GM18517 (cell line): ENCODE results near the gene RASL10A.
"Not testable (repeated sequence)": the region's sequence is repeated elsewhere in the genome, so short reads cannot be mapped to it uniquely, and the experiment has no call there.

Experiments used
- ATAC-seq: cut with Tn5 transposase; IDR thresholded peaks from one replicate; pipeline ENCODE4 v1.9.1; 2021; ENCODE audit warnings: mild to moderate bottlenecking, moderate library complexity; ENCODE audit not compliant: unreplicated experiment

The RASL10A gene, protein sequence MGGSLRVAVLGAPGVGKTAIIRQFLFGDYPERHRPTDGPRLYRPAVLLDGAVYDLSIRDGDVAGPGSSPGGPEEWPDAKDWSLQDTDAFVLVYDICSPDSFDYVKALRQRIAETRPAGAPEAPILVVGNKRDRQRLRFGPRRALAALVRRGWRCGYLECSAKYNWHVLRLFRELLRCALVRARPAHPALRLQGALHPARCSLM

GRCh38 chr22:29315286-29316140 lies at the start of gene RASL10A:
RASL10A (minus strand) TSS chr22:29315697; CDS start chr22:29315246, 451 bp downstream.
- ATAC-seq: no peak

DNA sequence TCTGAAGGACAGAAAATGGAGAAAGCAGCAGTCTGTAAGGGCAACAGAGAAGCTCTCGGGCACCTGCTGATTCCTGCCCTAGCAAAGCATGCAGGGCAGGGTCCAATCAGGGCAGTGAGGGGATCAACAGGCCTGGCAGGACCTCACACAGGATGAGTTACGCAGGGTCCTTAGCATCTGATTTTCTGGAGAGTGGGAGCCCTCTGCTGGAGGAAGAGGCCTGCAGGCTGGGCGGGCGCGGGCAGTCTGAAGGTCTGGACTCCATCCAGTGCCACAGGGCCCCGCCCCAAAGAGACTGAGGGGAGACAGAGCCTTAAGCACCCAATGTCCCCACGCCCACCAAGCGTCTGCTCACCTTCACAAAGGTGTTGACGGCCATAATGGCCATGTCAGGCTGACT lies 44.0 kb upstream of the RASL10A start:
- ATAC-seq: no peak

DNA sequence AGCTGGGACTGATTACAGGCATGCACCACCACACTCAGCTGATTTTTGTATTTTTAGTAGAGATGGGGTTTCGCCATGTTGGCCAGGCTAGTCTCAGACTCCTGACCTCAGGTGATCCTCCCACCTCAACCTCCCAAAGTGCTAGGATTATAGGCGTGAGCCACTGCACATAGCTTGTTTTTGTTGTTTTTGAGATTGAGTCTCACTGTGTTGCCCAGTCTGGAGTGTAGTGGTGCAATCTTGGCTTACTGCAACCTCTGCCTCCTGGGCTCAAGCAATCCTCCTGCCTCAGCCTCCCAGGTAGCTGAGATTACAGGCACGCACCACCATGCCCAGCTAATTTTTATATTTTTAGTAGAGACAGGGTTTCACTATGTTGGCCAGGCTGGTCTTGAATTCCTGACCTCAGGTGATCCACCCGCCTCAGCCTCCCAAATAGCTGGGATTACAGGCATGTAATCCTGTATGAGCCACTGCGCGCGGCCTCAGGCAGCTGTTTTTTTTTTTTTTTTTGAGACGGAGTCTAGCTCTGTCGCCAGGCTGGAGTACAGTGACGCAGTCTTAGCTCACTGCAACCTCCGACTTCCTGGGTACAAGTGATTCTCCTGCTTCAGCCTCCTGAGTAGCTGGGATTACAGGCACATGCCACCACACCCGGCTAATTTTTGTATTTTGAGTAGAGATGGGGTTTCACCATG lies 41.8 kb upstream of the RASL10A start:
- ATAC-seq: not testable (repeated sequence)

DNA sequence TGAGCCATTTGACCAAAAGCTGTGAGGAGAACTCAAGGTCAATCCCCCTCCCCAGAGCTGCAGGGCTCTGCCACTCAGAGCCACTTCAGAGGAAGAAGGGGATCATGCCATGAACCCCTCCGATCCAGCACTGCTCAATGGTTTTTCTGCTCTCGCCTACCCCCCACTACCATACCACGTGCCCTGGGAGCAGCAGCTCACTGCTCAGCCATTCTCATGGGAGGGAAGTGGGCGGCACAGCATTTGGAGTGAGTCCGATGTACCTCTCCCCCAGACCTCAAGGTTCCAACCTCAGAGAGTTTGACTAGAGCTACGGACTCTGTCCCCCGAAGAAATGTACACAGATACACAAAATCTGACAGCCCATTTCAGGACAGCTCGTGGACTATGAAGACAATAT lies 38.4 kb upstream of the RASL10A start:
- no peak for ATAC-seq

- no peak for ATAC-seq
Measured at GRCh38 chr22:29353286-29353685, 37.8 kb upstream of the RASL10A start.

- no peak for ATAC-seq
Measured at GRCh38 chr22:29352778-29353177, 37.3 kb upstream of the RASL10A start.

GRCh38 chr22:29351891-29352290 lies 36.4 kb upstream of the RASL10A start:
- no peak for ATAC-seq

- no peak for ATAC-seq
Measured at GRCh38 chr22:29351042-29351441, 35.5 kb upstream of the RASL10A start.

DNA sequence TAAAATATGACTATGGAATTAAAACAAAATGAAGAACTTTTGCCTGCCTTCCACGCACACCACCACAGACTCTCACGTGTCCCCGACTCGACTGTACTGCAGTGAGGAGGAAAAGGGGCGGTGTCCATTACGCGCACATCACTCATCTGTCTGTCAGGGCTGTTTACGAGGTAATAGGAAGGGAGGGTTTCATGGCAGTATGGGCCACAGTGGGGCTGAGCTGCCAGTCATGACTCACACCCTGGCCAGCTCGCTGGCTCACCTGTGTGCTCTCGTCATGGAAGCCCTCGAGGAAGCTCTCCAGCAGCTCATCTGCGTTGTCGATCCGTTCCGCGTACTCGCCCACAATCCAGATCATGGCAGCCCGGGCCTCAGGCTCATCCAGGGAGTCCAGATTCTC lies 33.5 kb upstream of the RASL10A start:
- ATAC-seq: no peak

DNA sequence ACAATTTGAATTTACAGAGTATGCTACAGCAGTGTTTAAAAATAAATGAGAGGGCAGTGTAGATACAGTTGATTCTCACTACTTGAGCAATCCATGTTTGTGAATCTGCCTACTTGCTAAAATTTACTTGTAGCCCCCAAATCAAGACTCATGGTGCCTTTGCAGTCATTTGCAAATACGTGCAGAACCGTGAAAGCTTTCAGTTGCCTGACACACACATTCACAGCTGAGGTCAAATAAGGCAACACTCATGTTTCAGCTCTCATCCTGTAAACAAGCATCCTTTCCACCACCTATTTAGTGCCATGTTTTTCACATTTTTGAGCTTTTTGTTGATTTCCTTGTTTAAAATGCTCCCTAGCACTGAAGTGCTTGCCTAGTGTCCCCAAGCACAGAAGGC lies 32.5 kb upstream of the RASL10A start:
- no peak for ATAC-seq

DNA sequence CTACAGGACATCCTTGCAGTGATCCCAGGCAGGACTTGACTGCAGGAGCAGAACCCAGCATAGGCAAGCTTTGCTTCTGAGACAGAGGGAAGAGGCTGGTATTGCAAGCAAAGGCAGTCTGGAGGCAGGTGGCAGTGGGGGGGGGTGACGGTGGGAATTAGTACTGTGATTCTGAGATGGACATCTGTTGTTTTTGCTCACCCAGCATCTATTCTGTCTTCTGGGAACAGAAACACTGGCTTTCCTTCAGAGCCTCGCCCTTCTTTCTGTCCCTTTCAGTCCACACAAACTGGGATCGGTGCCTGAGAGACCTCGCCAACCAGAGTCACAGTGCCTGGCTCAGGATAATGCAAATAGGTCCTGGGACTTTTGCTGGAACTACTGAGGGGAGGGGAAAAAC lies 31.2 kb upstream of the RASL10A start:
- ATAC-seq: no peak

DNA sequence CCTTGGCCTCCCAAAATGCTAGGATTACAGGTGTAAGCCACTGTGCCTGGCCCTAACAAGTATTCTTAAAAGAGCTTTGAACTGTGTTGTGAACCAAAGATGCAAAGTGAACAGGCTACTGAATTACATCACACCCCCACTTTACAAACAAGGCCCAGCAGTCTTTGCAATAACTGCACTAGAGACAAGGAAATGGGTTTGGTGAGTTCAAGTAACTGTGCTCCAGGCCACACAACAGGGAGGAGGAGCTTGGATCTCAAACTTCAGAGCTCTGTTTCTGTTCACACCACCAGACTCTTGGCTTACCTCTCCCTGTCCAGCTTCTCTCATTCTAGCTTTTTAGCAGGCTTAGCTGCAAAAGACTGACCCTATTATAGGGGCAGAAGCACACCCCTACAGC lies 30.4 kb upstream of the RASL10A start:
- ATAC-seq: no peak

GRCh38 chr22:29344889-29345288 lies 29.4 kb upstream of the RASL10A start:
- ATAC-seq: not testable (repeated sequence)

GRCh38 chr22:29344137-29344536 lies 28.6 kb upstream of the RASL10A start:
- ATAC-seq: no peak

DNA sequence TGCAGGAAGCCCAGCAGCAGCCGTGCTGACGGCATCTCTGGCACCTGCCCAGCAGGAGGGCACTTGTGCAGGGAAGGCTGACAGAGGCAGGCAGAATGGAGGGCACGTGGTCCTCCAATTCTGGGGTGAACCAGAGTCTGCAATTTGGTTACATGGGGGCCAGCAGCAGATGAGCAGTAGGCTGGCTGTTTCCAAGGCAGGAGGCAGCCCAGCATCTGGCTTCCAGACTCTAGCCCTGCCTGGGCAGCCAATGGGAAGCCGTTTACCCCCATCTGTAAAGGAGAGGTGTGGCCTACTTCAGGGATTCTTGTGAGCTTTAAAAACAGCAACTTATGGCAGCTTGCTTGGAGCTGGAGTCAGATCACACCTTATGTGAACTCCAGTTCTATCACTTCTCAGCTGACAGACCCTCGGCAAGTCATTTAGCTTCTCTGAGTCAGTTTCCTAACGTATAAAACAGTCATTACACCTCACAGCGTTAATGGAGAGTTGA lies 27.9 kb upstream of the RASL10A start:
- ATAC-seq: no peak

DNA sequence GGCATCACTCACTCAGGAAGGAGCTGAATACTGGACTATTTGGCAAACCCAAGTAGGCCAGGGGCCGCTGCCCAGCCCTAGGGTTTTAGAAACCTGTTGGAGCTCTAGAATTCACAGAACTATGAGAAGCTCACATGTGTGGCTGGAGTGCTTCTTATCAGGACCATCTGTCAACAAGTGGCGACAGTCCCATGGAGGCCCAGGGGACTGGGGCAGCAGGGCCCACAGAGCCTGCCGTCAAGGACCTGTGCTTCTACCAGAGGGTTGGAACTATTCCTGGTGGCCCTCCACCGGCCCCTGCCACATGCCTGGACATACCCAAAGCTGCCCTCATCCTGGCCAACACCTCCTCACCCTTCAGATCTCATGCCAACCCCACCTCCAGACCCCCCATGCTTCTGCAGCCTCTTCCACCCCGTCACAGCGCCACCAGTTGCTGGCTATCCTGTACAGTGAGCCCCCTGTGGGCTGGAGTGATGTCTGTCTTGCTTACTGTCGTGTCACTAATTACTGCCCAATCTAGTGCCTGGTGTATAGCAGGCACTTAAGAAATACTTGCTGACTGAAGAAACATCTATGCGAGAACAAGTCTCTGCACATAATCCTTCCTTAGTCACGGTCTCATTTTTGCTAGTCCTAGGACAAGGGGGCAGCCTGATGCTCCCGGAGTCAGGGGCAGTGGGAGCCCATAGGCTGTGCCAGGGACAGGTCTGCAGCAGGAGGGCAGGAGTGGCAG lies 27.2 kb upstream of the RASL10A start:
- no peak for ATAC-seq

DNA sequence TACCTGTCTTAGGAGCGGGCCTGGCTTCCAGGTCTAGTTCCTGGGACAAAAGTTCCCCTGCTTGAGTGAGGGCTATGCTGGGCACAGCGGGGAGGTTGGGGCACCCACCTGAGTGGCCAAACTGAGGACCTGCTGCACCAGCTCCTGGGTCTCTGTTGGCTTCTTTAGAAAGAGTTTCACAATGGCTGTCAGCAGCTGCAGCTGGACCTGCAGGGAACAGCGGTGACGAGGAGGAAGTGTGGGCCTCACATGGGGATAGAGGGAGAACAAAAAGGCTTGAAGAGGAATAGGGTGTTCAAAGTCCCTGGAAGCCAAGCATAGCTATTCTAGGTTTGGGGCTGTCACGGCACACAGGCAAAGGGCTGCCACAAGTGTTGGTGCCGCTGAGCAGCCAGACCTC lies 26.7 kb upstream of the RASL10A start:
- ATAC-seq: no peak

- no peak for ATAC-seq
Measured at GRCh38 chr22:29341849-29342127, 26.3 kb upstream of the RASL10A start.

DNA sequence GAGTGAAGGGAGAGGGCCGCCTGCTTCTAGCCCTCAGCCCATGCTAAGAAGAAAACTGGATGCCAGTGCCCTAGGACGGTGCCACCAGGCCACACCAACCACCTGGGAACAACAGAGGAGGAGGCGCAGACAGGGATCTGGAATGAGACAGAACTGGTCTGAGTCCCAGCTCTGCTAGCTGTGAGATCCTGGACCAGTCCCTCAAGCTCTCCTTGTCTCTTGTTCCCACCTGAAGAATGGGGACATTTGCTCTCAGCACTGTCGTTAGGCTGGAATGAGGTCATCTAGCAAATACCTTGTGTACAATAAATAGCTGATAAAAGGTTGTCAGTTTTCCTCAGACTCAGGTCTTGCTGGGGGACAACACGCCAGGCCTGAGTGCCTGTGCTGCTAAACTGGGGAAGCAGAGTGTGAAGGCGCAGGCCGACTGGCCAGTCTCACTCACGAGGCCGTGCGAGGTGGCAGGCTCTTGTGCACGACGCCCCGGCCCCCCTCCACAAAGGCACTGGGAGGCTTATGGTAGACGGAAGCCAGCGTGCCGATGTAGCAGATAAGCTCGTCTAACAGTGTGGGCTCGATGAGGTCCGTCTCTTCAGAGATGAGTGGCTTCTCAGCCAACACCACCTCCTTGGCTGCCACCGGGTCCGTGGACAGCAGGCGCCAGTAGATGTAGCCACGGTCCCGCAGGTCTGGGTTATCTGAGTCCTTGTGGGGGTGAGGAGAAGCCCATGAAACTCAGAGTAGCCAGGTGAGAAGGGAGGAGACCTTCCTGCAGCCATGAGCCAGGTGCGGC lies 25.8 kb upstream of the RASL10A start:
- no peak for ATAC-seq

DNA sequence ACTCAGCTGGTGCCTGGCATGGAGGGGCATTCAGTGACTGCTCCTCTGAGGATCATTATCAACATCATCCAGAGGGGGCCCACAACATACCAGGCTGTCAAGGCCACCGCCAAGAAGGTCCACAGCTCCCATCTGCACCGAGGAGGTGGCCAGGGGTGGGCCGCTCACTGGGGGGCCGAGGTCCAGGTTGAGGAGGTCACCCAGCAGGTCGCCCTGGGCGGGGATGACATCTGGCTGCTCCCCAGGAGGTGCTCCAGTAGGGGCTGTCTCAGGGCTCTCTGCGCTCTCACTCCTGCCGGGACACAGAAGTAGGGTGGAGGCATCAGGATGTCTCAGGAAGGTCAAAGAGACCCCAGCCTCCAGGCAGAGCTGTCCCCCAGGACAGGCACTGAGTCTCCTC lies 25.1 kb upstream of the RASL10A start:
- no peak for ATAC-seq
